Activated CD4-positive, CD25-positive, alpha-beta regulatory T cell (primary cell): Measurements from ENCODE around the gene ACOT7.

Experiments used
- DNase-seq, 4 experiments: peaks; one replicate each; lab custom pipeline; 2025; lab: John Stamatoyannopoulos, UW

ACOT7 gene

GRCh38 chr1:6360517-6361070, 33.0 kb downstream of the ACOT7 start:
- no peak for DNase-seq

- DNase-seq = no peak
These were observed 33.5 kb downstream of the ACOT7 start for GRCh38 chr1:6360117-6360496.

GRCh38 chr1:6359216-6360116, 34.1 kb downstream of the ACOT7 start:
- peak in 3 of 4 experiments; percentile 7 to 11 (median 10) for DNase-seq

- peak in 1 of 4 experiments; percentile 5 for DNase-seq
These were observed 34.8 kb downstream of the ACOT7 start for GRCh38 chr1:6358757-6359201.

- DNase-seq = no peak
These were observed 35.4 kb downstream of the ACOT7 start for GRCh38 chr1:6358144-6358624.

- DNase-seq = no peak
These were observed 36.2 kb downstream of the ACOT7 start for GRCh38 chr1:6357243-6357936.

GRCh38 chr1:6355621-6356020, 37.9 kb downstream of the ACOT7 start:
- no peak for DNase-seq

- no peak for DNase-seq
These were observed 38.8 kb downstream of the ACOT7 start for GRCh38 chr1:6354659-6355317.

GRCh38 chr1:6353955-6354658, 39.5 kb downstream of the ACOT7 start:
- no peak for DNase-seq

- no peak for DNase-seq
These were observed 40.0 kb downstream of the ACOT7 start for GRCh38 chr1:6353619-6353954.

GRCh38 chr1:6352138-6352563, 41.4 kb downstream of the ACOT7 start:
- DNase-seq = no peak

GRCh38 chr1:6351480-6352137, 42.0 kb downstream of the ACOT7 start:
- no peak for DNase-seq

GRCh38 chr1:6350416-6351088, 43.0 kb downstream of the ACOT7 start:
- DNase-seq = no peak

GRCh38 chr1:6349254-6349943, 44.2 kb downstream of the ACOT7 start:
- no peak for DNase-seq

- peak in 2 of 4 experiments; percentile 25 to 28 for DNase-seq
These were observed 44.9 kb downstream of the ACOT7 start for GRCh38 chr1:6348511-6349191.

- peak in 3 of 4 experiments; percentile 37 to 45 (median 37) for DNase-seq
These were observed 45.7 kb downstream of the ACOT7 start for GRCh38 chr1:6347641-6348487.

- DNase-seq = no peak
These were observed 48.1 kb downstream of the ACOT7 start for GRCh38 chr1:6345460-6345859.

GRCh38 chr1:6345009-6345408, 48.6 kb downstream of the ACOT7 start:
- no peak for DNase-seq
